C4-2B (cell line): ENCODE results near the gene PLK1.

ENCODE experiments used
- H3K27ac ChIP-seq: fragments of 450-650 bp; 2 replicates; pipeline ENCODE4 v1.5.1; 2017
- ZFX ChIP-seq: fragments of 450-650 bp; IDR thresholded peaks from 2 replicates; pipeline ENCODE4 v1.6.1; 2017
- TF ChIP-seq, protein P1 (sequence below): fragments of 450-650 bp; conservative IDR thresholded peaks from 2 replicates; pipeline ENCODE4 v1.5.1; 2017; ENCODE audit warnings: mild to moderate bottlenecking

Gene PLK1

GRCh38 chr16:23670137-23670776, 8.4 kb upstream of the PLK1 start:
- no peak overlapping the region for H3K27ac ChIP-seq
- TF ChIP-seq, protein P1, sequence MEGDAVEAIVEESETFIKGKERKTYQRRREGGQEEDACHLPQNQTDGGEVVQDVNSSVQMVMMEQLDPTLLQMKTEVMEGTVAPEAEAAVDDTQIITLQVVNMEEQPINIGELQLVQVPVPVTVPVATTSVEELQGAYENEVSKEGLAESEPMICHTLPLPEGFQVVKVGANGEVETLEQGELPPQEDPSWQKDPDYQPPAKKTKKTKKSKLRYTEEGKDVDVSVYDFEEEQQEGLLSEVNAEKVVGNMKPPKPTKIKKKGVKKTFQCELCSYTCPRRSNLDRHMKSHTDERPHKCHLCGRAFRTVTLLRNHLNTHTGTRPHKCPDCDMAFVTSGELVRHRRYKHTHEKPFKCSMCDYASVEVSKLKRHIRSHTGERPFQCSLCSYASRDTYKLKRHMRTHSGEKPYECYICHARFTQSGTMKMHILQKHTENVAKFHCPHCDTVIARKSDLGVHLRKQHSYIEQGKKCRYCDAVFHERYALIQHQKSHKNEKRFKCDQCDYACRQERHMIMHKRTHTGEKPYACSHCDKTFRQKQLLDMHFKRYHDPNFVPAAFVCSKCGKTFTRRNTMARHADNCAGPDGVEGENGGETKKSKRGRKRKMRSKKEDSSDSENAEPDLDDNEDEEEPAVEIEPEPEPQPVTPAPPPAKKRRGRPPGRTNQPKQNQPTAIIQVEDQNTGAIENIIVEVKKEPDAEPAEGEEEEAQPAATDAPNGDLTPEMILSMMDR: no peak
- no peak for TF ChIP-seq ZFX

DNA sequence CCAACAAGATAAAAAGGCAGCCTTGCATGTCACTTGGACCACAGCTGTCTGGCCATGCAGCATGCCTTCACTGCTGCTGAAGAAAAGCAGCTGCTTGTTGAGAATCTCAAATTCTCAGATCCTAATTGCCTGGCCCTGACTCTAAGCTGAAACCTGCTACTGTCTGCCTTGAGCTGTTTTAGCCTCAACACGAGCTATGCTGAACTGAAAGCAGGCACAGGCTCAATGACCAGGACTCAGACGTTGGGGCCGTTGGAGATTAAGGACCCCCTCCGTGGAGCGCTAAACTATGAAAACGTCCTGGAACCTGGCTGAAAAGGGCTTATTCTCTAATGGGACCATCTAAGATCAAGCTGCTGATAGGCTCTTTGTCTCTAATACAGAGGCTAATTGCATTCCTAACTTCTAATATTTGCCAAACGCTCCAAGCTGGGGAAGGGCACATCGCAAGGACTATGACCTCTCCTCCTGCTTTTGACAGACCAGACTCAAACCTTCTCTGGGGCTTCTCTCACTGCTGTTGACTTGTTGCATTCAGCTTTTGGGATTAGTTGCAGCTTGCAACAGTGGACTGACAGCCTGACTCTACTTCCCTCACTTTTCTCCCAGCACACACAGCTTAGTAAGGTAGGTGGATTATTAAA, 4.6 kb upstream of the PLK1 start:
- no peak for TF ChIP-seq ZFX
- TF ChIP-seq, protein P1: no peak

DNA sequence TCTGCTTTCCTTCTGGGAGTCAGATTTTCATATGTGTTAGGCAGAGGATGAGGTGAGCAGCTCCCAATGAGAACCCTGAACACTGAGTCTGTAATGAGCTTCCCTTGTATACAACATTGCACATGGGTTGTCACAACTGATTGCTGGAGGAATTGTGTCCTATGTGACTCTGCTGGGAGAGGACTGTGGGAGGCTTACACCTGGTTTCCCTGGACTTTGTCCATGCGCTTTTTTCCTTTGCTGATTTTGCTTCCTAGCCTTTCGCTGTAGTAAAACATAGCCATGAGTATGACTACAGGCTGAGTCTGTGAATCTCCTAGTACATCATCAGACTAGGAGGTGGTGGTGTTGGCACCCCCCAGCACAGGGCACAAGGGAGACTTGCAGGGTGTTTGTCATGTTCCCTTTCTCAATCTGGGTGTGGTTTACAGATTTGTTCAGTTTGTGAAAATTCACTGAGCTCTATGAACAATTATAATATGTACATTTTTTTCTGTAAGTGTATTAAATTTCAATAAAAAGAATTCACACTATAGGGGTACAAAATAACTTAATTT, 1.7 kb upstream of the PLK1 start:
- TF ChIP-seq, protein P1: no peak
- TF ChIP-seq ZFX: no peak
- H3K27ac ChIP-seq: no peak overlapping the region

More for the DNA sequence above, 4.6 kb upstream of the PLK1 start:
- no peak overlapping the region for H3K27ac ChIP-seq

GRCh38 chr16:23679274-23679985, 741 bp downstream of the PLK1 start:
- TF ChIP-seq, protein P1: no peak
- no peak for TF ChIP-seq ZFX
- peak overlapping the region; percentile 82 for H3K27ac ChIP-seq

GRCh38 chr16:23679986-23680336, 1.3 kb downstream of the PLK1 start:
- H3K27ac ChIP-seq: peak overlapping the region; percentile 82
- no peak for TF ChIP-seq ZFX
- TF ChIP-seq, protein P1: no peak

- H3K27ac ChIP-seq: no peak overlapping the region
- no peak for TF ChIP-seq ZFX
- TF ChIP-seq, protein P1: no peak
Measured at GRCh38 chr16:23682181-23682580, 3.5 kb downstream of the PLK1 start.

DNA sequence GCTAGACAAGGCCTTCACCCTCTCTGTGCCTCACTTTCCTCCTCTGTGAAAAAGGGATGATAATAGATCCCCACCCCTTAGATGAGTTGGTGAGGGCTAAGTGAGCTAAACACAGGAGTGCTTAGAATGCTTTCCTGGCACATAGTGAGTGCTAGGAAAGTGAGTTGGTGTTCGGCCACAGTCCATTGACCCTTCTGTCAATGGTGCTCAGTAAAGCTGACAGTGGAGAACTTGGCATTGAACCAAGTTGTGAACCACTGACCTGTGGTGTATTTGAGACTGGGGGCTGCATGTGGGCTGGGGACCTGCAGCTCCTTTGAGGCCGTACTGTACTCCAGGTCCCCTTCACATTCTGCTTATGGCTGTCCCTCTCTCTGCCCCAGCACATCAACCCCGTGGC, 4.8 kb downstream of the PLK1 start:
- TF ChIP-seq, protein P1: no peak
- TF ChIP-seq ZFX: no peak
- H3K27ac ChIP-seq: no peak overlapping the region
